ENCODE measurements around the gene GRIA3.

Gene GRIA3

DNA sequence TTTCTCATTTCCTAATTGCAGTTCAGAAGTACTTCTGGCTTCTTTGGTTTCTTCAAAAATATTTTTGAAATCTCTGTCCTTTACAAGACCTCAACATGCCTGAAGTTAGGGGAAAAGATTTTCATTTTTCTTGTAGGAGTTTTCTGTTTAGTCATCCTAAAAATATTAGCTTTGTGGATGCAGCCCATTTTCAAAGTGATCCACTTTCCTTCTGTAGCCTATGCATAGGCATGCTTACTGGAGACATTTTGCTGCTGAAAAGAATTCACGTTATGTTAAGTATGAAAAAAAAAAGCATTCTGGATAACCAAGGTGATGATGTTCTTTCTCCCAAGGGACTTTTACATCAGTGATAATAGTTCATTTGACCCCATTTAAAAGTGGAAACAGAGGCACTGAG is 303.2 kb downstream of the GRIA3 start:
- ATAC-seq (ENCODE audit: insufficient read depth, low read depth): no peak
- H4K20me1 ChIP-seq (ENCODE audit: insufficient read depth, low read length): no peaks in the 10 kb centered on the region
- no peak for TF ChIP-seq EZH2 (IDR thresholded peaks at IDR 0.05; ENCODE audit: borderline replicate concordance, low read depth, low read length, severe bottlenecking)
- TF ChIP-seq CTCF (IDR thresholded peaks at IDR 0.05; ENCODE audit: borderline replicate concordance, extremely low read depth, low read length, poor library complexity, severe bottlenecking): no peak
- H3K79me2 ChIP-seq (ENCODE audit: insufficient read depth, low read length): no peaks in the 10 kb centered on the region
- no peak overlapping the region for H3K4me2 ChIP-seq (ENCODE audit: insufficient read depth, low read length)
- H3K4me1 ChIP-seq (ENCODE audit: insufficient read depth, low read length): no peaks in the 10 kb centered on the region
- no peak overlapping the region for H3K27ac ChIP-seq (ENCODE audit: low read length)
- H2AFZ ChIP-seq (ENCODE audit: low read depth, low read length): no peak overlapping the region
- no peak overlapping the region for H3K4me3 ChIP-seq (ENCODE audit: low read depth in 1 of 2, low read length in 2 of 2)
- H3K36me3 ChIP-seq (ENCODE audit: insufficient read depth, low read length): no peaks in the 10 kb centered on the region
- H3K27me3 ChIP-seq (ENCODE audit: insufficient read depth, low read length, poor library complexity): no peaks in the 10 kb centered on the region
- H3K9me3 ChIP-seq (ENCODE audit: insufficient read depth, low read length, severe bottlenecking): no peaks in the 10 kb centered on the region
- DNase-seq: no peak
- no peak overlapping the region for H3K9ac ChIP-seq (ENCODE audit: low read depth, low read length)

- no peaks in the 10 kb centered on the region for H3K27me3 ChIP-seq (ENCODE audit: insufficient read depth, low read length, poor library complexity)
- no peaks in the 10 kb centered on the region for H3K9me3 ChIP-seq (ENCODE audit: insufficient read depth, low read length, severe bottlenecking)
- H3K27ac ChIP-seq (ENCODE audit: low read length): no peak overlapping the region
- no peaks in the 10 kb centered on the region for H4K20me1 ChIP-seq (ENCODE audit: insufficient read depth, low read length)
- DNase-seq (no peak), ATAC-seq (ENCODE audit: insufficient read depth, low read depth) (no peak)
- no peak for TF ChIP-seq EZH2 (IDR thresholded peaks at IDR 0.05; ENCODE audit: borderline replicate concordance, low read depth, low read length, severe bottlenecking)
- TF ChIP-seq CTCF (IDR thresholded peaks at IDR 0.05; ENCODE audit: borderline replicate concordance, extremely low read depth, low read length, poor library complexity, severe bottlenecking): no peak
- H3K4me1 ChIP-seq (ENCODE audit: insufficient read depth, low read length): no peaks in the 10 kb centered on the region
- no peaks in the 10 kb centered on the region for H3K36me3 ChIP-seq (ENCODE audit: insufficient read depth, low read length)
- no peak overlapping the region for H3K4me2 ChIP-seq (ENCODE audit: insufficient read depth, low read length)
- no peak overlapping the region for H3K4me3 ChIP-seq (ENCODE audit: low read depth in 1 of 2, low read length in 2 of 2)
- H3K9ac ChIP-seq (ENCODE audit: low read depth, low read length): no peak overlapping the region
- H2AFZ ChIP-seq (ENCODE audit: low read depth, low read length): no peak overlapping the region
- no peaks in the 10 kb centered on the region for H3K79me2 ChIP-seq (ENCODE audit: insufficient read depth, low read length)
These were observed 303.6 kb downstream of the GRIA3 start for GRCh38 chrX:123487669-123488068.

DNA sequence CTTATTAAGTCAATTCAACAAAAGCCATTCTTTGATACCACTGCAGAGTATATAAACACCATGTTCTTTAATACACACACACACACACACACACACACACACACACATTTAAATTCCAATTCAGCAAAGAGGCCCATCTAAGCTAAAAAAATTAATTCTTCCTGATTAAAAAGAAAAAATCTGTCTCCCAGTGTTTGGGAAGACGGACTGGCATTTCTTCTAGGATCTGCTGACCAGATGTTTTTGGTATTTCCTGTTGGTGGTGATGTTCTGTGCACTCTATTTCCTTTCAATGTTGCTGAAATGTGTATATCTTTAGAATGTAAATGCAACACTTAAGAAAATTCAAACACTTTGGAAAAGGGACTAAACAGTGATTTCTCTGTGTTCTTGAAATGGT is 304.9 kb downstream of the GRIA3 start:
- H3K27ac ChIP-seq (ENCODE audit: low read length): no peak overlapping the region
- no peaks in the 10 kb centered on the region for H3K79me2 ChIP-seq (ENCODE audit: insufficient read depth, low read length)
- H4K20me1 ChIP-seq (ENCODE audit: insufficient read depth, low read length): no peaks in the 10 kb centered on the region
- H2AFZ ChIP-seq (ENCODE audit: low read depth, low read length): no peak overlapping the region
- no peaks in the 10 kb centered on the region for H3K9me3 ChIP-seq (ENCODE audit: insufficient read depth, low read length, severe bottlenecking)
- H3K27me3 ChIP-seq (ENCODE audit: insufficient read depth, low read length, poor library complexity): no peaks in the 10 kb centered on the region
- TF ChIP-seq EZH2 (IDR thresholded peaks at IDR 0.05; ENCODE audit: borderline replicate concordance, low read depth, low read length, severe bottlenecking): no peak
- no peak for TF ChIP-seq CTCF (IDR thresholded peaks at IDR 0.05; ENCODE audit: borderline replicate concordance, extremely low read depth, low read length, poor library complexity, severe bottlenecking)
- H3K9ac ChIP-seq (ENCODE audit: low read depth, low read length): no peak overlapping the region
- ATAC-seq (ENCODE audit: insufficient read depth, low read depth): no peak
- H3K36me3 ChIP-seq (ENCODE audit: insufficient read depth, low read length): no peaks in the 10 kb centered on the region
- no peaks in the 10 kb centered on the region for H3K4me1 ChIP-seq (ENCODE audit: insufficient read depth, low read length)
- H3K4me3 ChIP-seq (ENCODE audit: low read depth in 1 of 2, low read length in 2 of 2): no peak overlapping the region
- H3K4me2 ChIP-seq (ENCODE audit: insufficient read depth, low read length): no peak overlapping the region
- no peak for DNase-seq

GRCh38 chrX:123493857-123494256 is 309.8 kb downstream of the GRIA3 start:
- H3K9ac ChIP-seq (ENCODE audit: low read depth, low read length): no peak overlapping the region
- no peaks in the 10 kb centered on the region for H3K9me3 ChIP-seq (ENCODE audit: insufficient read depth, low read length, severe bottlenecking)
- no peak for DNase-seq

More at GRCh38 chrX:123493857-123494256, 309.8 kb downstream of the GRIA3 start:
- H2AFZ ChIP-seq (ENCODE audit: low read depth, low read length): no peak overlapping the region
- TF ChIP-seq EZH2 (IDR thresholded peaks at IDR 0.05; ENCODE audit: borderline replicate concordance, low read depth, low read length, severe bottlenecking): no peak
- TF ChIP-seq CTCF (IDR thresholded peaks at IDR 0.05; ENCODE audit: borderline replicate concordance, extremely low read depth, low read length, poor library complexity, severe bottlenecking): no peak
- no peak overlapping the region for H3K4me2 ChIP-seq (ENCODE audit: insufficient read depth, low read length)
- ATAC-seq (ENCODE audit: insufficient read depth, low read depth): no peak
- no peaks in the 10 kb centered on the region for H4K20me1 ChIP-seq (ENCODE audit: insufficient read depth, low read length)
- no peak overlapping the region for H3K27ac ChIP-seq (ENCODE audit: low read length)
- no peaks in the 10 kb centered on the region for H3K27me3 ChIP-seq (ENCODE audit: insufficient read depth, low read length, poor library complexity)
- no peaks in the 10 kb centered on the region for H3K4me1 ChIP-seq (ENCODE audit: insufficient read depth, low read length)
- no peaks in the 10 kb centered on the region for H3K36me3 ChIP-seq (ENCODE audit: insufficient read depth, low read length)
- H3K4me3 ChIP-seq (ENCODE audit: low read depth in 1 of 2, low read length in 2 of 2): no peak overlapping the region
- H3K79me2 ChIP-seq (ENCODE audit: insufficient read depth, low read length): no peaks in the 10 kb centered on the region

Data from DND-41 (cell line).